Calu3 (cell line): ENCODE results near the gene BHLHE40. TPM values are rescaled to one million over a fixed set of nuclear protein-coding genes. Genes with fewer than 3 reads are reported as not detected.

Experiments
- BruUV-seq: library from RNA; stranded (reverse); fragments of 400-500 nt; replicated peaks from 2 replicates; lab custom pipeline; 2021; lab: Mats Ljungman, UMichigan
- CTCF ChIA-PET: fragments of 300-600 bp; sonication (Branson Sonifier 250); formaldehyde crosslinking; loops from one replicate; lab custom pipeline; 2022; ENCODE audit warnings: antibody characterized with exemption; lab: Charles Lee
- DNase-seq: peaks from one replicate; pipeline ENCODE4 v3.0.0; 2022
- H3K27ac Mint-ChIP-seq: one replicate; pipeline ENCODE4 v1.8.0; 2022; ENCODE audit warnings: mixed read lengths; ENCODE audit not compliant: unreplicated experiment
- H3K27me3 Mint-ChIP-seq: one replicate; pipeline ENCODE4 v1.8.0; 2022; ENCODE audit warnings: mixed read lengths; ENCODE audit not compliant: unreplicated experiment
- H3K36me3 Mint-ChIP-seq: one replicate; pipeline ENCODE4 v1.8.0; 2022; ENCODE audit warnings: mild to moderate bottlenecking, moderate library complexity, mixed read lengths; ENCODE audit not compliant: insufficient read depth, unreplicated experiment
- H3K4me1 Mint-ChIP-seq: one replicate; pipeline ENCODE4 v1.8.0; 2022; ENCODE audit warnings: mild to moderate bottlenecking, low read depth, mixed read lengths; ENCODE audit not compliant: unreplicated experiment
- H3K4me3 Mint-ChIP-seq: one replicate; pipeline ENCODE4 v1.8.0; 2022; ENCODE audit warnings: mild to moderate bottlenecking, low read depth, moderate library complexity, mixed read lengths; ENCODE audit not compliant: unreplicated experiment
- H3K9me3 Mint-ChIP-seq: one replicate; pipeline ENCODE4 v1.8.0; 2022; ENCODE audit warnings: low read depth, mixed read lengths; ENCODE audit not compliant: unreplicated experiment
- CTCF ChIP-seq: fragments of 200-600 bp; IDR thresholded peaks from one replicate; pipeline ENCODE4 v1.8.0; 2022; ENCODE audit warnings: antibody characterized with exemption; ENCODE audit not compliant: unreplicated experiment
- intact Hi-C: fragments of 100-400 bp; cut with micrococcal nuclease; formaldehyde crosslinking; loops from one replicate; pipeline ENCODE4 v1.10.0; 2022; ENCODE audit not compliant: unreplicated experiment
- total RNA-seq: library from RNA; stranded (reverse); gene quantifications from 2 replicates; pipeline ENCODE4 v1.2.3, GENCODE V29; 2022

Gene BHLHE40
- total RNA-seq, 1 experiment from 2014 or later: 71.9 TPM

GRCh38 chr3:5032844-5033243, 53.6 kb downstream of the BHLHE40 start:
- TF ChIP-seq CTCF: no peak
- H3K36me3 Mint-ChIP-seq: peaks cover 5% of the 10 kb centered on the region
- intact Hi-C loops: no loop called here
- H3K9me3 Mint-ChIP-seq: no peaks in the 10 kb centered on the region
- no peaks in the 10 kb centered on the region for H3K27me3 Mint-ChIP-seq
- no TSS peak for BruUV-seq
- H3K4me3 Mint-ChIP-seq: no peak overlapping the region
- no peaks in the 10 kb centered on the region for H3K4me1 Mint-ChIP-seq
- DNase-seq: no peak
- H3K27ac Mint-ChIP-seq: no peak overlapping the region
- CTCF ChIA-PET: interaction anchor here (0.6 kb wide), 1 partner anchor 357 kb away, joined by 6 read pairs; no protein-coding TSS in a partner anchor

Other genes with a start within 250 kb of the BHLHE40 start
- 44.2 and 47.0 TPM in 2 replicates for gene ARL8B, start 142.9 kb downstream of the BHLHE40 start, total RNA-seq
- gene EDEM1, start 208.3 kb downstream of the BHLHE40 start, total RNA-seq: 52.7 and 65.9 TPM in 2 replicates